NCI-H146 treated with DMSO at 0.1 percent for 48 hours (cell line): Measurements from ENCODE around the gene USP32.

ENCODE experiments used
- DNase-seq: peaks from one replicate; lab custom pipeline; 2025; ENCODE audit not compliant: unreplicated experiment; lab: John Stamatoyannopoulos, UW

Gene USP32

DNA sequence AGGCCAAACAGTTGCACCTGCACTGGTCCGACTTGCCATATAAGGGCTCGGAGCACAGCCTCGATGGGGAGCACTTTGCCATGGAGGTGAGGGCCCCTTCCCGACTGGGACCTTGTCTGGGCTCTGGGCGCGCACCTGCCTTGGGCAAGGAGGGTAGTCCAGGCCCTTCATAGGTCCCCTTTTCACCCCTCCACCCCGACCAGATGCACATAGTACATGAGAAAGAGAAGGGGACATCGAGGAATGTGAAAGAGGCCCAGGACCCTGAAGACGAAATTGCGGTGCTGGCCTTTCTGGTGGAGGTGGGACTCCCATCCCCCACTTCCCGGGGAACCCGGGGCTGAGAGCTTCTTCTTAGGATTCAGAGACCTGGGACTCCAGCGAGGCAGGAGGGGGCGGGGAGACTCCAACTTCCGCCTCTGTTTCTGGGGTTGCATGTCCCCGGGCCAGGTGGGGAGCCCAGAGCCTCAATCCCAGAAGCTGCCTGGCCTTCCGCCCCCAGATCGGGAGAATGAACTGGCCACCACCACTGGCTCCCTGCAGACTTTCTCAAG, 234.4 kb downstream of the USP32 start:
- no peak for DNase-seq

GRCh38 chr17:60156746-60157145, 235.2 kb downstream of the USP32 start:
- no peak for DNase-seq

DNA sequence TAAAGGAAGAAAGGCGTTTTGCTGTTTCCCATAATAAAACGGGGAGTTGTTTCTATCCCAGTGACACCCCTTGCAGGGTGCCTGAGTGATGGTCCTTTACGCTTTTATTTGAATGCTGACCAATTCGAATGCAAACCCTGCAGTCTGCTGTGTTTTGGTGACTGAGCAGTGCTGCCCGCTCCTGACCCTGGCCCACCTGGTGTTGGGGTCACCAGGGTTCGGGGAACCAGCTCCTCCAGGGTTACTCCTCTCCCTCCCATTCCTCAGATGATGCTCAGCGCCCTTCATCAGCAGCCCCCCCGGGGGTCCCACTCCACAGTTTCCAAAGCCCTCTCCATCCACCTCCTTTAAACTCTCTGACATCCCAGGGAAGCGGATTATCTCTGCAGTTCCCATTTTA, 236.1 kb downstream of the USP32 start:
- no peak for DNase-seq

GRCh38 chr17:60155427-60155814, 236.5 kb downstream of the USP32 start:
- DNase-seq = no peak

- no peak for DNase-seq
These were observed 237.1 kb downstream of the USP32 start for GRCh38 chr17:60154616-60155426.

DNA sequence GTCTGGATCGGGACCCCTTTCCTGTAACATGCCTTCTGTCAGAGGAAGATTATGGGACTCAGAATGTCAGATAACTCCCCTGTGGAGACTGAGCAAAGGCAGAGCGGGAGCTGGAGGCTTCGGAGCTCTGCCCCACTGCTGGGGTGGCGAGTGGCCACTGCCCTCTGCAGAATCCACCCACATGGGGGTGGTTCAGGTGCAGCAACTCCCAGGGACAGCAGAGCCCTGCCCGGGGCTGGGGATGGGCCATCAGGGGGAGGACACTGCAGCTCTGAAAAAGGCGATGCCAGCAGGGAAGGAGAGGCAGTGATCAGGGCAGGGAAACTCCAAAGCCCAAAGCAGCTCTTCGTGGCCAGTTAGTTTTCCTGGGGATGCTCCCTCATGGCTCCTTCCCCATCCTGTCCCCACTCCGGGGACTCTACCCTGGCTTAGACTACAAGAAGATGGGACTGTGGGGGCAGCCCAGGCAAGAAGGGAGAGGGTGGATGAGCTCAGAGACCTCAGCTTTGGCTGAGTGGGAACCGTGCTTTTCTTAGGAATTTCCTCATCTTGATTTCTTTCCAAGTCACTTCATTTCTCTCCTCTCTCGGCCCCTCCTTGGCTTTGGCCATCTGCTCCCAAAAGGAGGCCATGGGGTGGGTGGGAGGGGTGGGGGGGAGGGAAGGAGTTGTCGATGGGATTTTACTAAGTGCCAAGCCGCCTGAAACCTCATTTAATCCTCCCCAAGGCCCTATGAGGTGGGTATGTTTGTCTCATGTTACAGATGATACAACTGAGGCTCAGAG, 238.1 kb downstream of the USP32 start:
- no peak for DNase-seq

DNA sequence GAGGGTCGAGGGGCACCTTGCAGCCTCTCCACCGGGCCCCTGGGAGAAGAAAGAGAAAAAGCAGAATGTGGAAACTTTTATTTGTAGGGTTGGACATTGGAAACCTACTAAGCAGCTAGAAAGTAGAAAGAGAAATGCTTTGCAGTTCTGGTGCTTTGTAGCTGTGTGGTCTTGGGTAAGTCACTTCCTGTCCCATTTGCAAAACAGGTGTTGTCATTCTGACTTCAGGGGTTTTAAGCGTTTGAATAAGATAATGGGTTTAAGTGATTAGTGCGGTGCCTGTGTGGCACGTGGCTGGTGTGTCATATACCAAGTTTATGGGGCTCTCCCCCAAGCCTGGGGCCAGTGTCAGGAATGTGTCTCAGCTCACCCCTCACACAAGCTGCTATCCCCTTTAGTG, 240.6 kb downstream of the USP32 start:
- no peak for DNase-seq

DNA sequence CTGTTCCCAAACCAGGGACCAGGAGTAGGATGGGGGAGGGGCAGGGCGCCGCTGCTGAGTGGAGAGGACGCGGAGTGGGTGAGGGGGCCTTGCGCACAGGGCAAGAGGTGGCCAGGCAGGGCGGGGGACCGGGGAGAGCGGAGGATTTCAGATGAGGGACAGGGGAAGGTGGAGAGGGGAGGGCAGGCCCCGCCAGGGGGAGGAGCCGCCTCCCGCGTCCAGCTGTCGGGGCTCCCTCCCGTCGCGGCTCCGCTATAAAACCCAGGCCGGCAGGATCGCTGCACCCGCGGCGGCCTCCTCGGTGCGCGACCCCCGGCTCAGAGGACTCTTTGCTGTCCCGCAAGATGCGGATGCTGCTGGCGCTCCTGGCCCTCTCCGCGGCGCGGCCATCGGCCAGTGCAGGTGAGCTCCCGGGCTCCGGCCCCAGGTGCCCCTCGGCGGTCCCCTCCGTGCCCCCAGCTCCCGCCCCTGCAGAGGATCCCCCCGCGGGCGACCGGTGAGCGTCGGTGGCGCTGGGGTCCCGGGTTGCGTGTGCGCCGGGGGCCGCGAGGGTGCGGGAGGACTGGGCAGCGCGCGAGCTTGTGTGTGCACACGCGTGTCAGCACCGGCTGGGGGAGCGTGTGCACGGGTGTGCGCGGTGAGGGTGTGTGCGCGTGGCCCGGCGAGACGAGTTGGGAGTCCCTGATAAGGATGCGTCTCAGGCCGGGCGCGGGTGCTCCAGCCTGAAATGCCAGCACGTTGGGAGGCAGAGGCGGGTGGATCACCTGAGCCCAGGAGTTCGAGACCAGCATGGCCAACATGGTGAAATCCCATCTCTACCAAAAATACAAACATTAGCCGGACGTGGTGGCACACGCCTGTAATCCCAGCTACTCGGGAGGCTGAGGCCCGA, 242.0 kb downstream of the USP32 start, which contains the start of gene CA4:
Gene CA4, plus strand, starts transcription at position 283 of the 892 bp plus-strand sequence. Its CDS starts 62 bp downstream, at position 345.
- no peak for DNase-seq

DNA sequence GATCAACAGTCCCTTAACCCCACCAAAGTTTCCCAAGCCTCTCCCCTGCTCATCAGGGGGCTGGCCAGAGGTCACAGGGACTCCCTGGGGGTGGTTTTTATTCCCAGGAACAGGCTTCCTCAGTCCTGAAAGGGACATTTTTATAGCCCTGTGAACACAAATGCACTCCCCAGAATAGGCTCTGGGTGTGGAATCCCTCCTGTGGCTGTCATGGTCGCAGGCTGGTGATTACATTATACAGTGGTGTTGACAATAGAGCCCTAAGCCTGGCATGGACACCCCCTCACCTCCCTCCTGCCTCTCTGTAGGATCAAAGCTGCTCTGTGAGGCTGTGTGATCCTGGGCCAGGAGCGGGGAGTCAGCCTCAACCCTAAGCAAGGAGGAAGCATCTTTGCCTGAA, 243.6 kb downstream of the USP32 start:
- DNase-seq = no peak

- no peak for DNase-seq
These were observed 244.2 kb downstream of the USP32 start for GRCh38 chr17:60147553-60148223.

DNA sequence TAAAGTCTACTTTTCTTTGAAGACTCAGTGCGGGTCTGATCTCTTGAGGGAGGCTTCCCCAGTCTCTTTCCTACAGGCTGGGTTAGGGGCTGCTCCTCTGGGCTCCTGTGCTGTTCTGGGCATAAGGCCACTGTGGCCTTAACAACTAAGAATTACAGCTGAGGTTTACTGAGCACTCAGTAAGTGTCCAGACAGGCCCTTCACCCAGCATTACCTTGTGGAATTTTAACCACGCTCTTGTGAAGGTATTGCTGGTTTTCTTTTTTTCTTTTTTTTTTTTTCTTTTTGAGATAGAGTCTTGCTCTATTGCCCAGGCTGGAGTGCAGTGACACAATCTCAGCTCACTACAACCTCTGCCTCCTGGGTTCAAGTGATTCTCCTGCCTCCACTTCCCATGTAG, 245.7 kb downstream of the USP32 start:
- DNase-seq = no peak

GRCh38 chr17:60145006-60145935, 246.7 kb downstream of the USP32 start:
- peak; percentile 27 for DNase-seq

DNA sequence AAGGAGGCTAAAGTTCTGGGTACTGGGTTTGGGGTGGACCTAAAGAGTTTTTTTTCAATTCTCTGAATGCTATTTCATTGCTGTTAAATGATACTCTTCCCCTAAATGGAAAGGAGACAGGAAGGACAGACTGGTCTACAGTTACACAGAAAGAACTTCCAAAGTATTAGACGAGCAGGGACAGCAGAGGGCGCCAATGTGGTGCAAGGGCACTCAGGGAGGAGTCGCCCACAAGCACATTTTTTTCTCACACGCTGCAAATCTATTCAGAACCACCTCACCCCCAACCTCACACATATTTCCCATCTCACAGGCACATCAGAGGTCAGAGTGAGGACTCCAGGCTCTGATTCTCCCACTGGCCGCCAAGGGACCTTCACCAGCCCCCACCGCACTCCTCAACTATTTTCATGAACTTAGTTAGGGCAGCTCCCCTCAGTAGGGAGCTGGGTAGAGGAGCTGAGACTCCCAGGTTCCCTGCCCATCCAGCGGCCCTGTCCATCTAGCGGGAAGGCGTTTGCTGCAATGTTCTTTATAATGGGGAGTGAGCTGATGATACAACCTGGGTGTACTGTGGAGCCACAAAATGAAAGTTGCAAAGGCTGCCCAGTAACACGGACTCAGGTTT, 248.9 kb downstream of the USP32 start:
- peak; percentile 84 for DNase-seq

- no peak for DNase-seq
These were observed 250.6 kb downstream of the USP32 start for GRCh38 chr17:60141111-60142018.

DNA sequence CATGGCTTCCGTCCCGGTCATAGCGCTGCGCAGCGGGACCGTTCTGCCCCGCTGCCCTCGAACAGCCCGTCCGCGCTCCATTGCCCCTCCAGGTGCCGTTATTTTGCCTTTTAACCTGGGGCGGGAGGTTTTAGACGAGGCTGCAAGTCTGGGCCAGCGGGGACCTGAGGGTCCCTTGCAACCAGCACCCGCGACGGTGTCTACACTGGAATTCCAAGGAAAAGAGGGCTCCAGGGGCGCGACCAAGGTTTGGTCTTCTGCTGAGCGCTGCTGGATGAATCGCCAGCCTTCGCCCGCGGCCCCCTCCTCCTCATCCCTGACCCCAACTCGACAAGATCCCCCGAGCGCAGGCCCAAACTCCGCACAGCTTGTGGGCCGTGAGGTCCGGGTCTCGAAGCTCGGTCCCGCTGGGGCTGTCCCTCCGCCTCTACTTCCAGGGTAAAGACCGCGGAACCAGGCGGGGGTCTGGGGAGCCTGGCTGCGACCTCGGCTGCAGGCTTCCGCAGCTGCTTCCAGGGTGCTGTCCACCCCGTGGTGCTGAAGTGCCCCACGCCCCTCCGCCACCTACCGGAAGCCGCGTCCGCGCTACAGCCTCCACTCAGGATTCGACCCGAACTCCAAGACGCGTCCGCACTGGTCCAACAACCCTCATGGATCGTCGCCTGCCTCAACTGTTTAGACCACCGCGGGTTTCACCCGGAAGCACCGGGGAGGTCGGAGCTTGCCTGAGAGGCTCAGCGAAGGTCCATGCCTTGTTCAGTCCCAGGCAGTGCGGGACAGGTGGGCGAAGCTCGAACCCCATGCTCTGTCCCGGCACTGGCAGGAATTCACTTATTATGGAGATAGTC, 252.3 kb downstream of the USP32 start:
- no peak for DNase-seq

DNA sequence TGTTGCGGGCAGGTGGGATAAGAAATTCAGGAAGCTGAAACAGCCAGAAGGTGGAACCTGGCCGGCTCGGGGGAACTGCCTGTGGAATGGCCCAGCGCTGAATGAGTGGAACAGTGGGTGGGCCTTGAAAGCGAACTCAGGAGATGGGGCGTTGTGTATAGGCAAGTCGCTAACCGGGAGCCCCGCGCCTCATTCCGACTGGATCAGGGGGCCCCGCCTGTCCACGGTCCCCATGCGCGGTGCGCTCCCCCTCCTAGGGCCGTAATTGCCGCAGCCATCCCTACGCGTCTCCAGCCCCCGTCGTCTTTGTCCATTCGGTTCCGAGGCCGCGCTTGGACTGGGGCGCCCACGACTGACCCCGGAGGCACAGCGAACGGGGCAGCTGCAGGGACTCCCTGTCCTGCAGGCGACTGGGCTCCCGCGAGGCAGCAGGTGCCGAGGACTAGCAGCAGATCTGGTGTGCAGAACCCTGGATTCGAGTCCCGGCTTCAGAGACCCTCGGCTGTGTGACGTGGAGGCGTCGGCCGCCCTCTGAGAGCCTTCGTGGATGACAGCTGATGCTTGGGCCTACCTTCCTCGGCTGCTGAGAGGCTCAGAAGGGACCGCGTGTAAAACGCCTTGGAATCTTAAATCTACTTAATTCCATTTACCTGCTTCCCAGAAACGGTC, 253.0 kb downstream of the USP32 start:
- DNase-seq = no peak
